ENCODE results near the gene OVAAL.
A peak's percentile ranks its signal among the peaks of the same experiment; 100 is the strongest.

Gene OVAAL

DNA sequence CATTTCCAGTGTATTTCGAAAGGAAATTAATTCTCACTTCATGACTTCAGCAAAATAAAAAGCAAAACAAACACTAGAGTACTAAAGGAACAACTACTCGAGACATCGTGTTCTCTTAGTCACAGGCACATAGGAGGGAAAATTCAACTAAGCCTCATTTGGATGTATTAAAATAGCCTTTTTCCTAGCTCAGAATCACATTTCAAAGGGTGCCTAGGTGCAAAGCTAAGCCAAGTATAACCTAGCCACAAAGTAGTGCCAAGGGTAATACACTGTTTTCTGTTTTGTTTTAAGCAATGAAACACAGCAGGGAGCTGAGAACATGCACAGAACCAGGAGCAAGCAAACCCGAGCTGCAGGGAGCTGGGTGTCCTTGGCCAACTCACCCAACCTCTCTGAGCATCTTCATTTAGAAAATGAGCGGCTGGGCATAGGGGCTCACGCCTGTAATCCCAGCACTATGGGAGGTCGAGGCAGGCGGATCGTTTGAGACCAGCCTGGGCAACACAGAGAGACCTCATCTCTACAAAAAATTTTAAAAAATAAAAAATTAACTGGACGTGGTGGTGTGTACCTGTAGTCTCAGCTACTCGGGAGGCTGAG, 29.8 kb upstream of the OVAAL start:
- no peak overlapping the region for H3K27ac ChIP-seq
- ChIA-PET POLR2A (ENCODE audit: low non-redundant PET) (no interaction called here), CTCF (interaction anchor here (0.7 kb wide), 1 partner anchor 13 kb away, joined by 3 read pairs; no protein-coding TSS in a partner anchor)
- DNase-seq (ENCODE audit: low spot score), result no peak
- no peak for TF ChIP-seq CTCF (conservative IDR thresholded peaks at IDR 0.05; ENCODE audit: low read depth)

- peak overlapping the region; percentile 36; the same call in 1 of the 2 replicates for H3K27ac ChIP-seq
- POLR2A ChIA-PET (ENCODE audit: low non-redundant PET), result no interaction called here
- TF ChIP-seq CTCF (conservative IDR thresholded peaks at IDR 0.05; ENCODE audit: low read depth), result no peak
- CTCF ChIA-PET, result interaction anchor here (0.6 kb wide), 1 partner anchor 10 kb away, joined by 7 read pairs; no protein-coding TSS in a partner anchor
- peak; percentile 38 for DNase-seq (ENCODE audit: low spot score)
Observed at GRCh38 chr1:180530501-180530900, 28.3 kb upstream of the OVAAL start.

DNA sequence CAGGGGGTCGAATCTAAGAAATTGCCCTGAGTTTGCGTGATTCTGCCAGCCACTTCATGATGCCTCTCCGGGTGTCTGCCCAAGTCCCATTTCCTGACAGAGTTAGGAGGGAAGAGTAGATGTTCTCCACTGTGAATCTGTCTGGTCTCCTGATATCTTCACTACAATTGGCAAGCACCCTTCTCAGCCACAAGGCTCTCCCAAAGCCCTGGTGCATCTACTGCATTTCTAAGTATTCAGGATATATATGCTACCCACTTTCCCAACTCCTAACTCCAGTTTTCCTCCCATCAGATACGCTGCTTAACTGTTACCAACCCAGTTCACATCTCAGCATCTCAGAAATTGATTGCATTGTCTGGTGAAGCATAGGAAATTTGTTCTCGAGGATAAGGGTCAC, 25.9 kb upstream of the OVAAL start:
- TF ChIP-seq CTCF (conservative IDR thresholded peaks at IDR 0.05; ENCODE audit: low read depth), result no peak
- POLR2A ChIA-PET (ENCODE audit: low non-redundant PET), result no interaction called here
- DNase-seq (ENCODE audit: low spot score), result no peak
- CTCF ChIA-PET, result interaction anchor here (1.0 kb wide), 1 partner anchor 330 kb away, joined by 3 read pairs; no protein-coding TSS in a partner anchor
- no peak overlapping the region for H3K27ac ChIP-seq

DNA sequence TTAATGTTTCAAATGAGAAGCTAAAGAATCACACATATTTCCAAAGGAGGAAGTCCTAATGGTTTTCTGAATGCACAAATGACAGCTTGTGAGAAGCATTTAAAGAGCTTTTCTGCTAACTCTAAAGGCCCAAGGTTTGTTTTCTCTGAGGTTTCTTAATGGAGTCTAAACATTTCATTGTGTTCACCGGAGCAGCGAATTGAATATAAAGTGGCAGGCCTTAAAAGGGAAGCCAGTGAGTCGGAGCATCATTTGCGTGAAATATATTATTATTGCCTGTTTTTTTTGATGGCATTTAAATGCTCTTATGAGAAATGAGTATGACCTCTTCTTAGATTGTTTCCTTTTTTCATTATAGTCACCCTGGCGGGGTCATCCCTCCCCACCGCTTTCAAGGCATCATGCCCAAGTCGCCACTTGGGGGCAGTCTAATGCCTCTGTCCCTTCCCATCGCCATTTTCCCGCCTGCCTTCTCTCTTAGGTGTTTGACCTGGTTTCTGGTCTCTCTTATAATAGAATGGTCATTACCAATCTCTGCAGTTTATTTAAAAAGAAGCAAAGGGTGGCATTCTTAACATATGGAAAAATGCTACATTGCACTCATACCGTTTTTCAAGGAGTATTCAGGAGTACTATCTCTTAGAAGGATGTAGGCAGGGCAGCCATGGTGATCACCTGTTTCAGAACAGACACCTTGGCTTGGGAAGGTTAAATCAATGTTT, 25.3 kb upstream of the OVAAL start:
- peak; percentile 53 for TF ChIP-seq CTCF (conservative IDR thresholded peaks at IDR 0.05; ENCODE audit: low read depth)
- ChIA-PET CTCF (interaction anchor here (0.7 to 1.0 kb wide), 2 partner anchors 85 to 329 kb away, joined by 3 read pairs; no protein-coding TSS in a partner anchor), POLR2A (ENCODE audit: low non-redundant PET) (no interaction called here)
- no peak overlapping the region for H3K27ac ChIP-seq
- DNase-seq (ENCODE audit: low spot score), result peak; percentile 54

GRCh38 chr1:180534214-180534613, 24.6 kb upstream of the OVAAL start:
- POLR2A ChIA-PET (ENCODE audit: low non-redundant PET), result no interaction called here
- CTCF ChIA-PET, result interaction anchor here (0.7 kb wide), 1 partner anchor 84 kb away, joined by 3 read pairs; no protein-coding TSS in a partner anchor
- no peak overlapping the region for H3K27ac ChIP-seq
- DNase-seq (ENCODE audit: low spot score), result no peak
- no peak for TF ChIP-seq CTCF (conservative IDR thresholded peaks at IDR 0.05; ENCODE audit: low read depth)

DNA sequence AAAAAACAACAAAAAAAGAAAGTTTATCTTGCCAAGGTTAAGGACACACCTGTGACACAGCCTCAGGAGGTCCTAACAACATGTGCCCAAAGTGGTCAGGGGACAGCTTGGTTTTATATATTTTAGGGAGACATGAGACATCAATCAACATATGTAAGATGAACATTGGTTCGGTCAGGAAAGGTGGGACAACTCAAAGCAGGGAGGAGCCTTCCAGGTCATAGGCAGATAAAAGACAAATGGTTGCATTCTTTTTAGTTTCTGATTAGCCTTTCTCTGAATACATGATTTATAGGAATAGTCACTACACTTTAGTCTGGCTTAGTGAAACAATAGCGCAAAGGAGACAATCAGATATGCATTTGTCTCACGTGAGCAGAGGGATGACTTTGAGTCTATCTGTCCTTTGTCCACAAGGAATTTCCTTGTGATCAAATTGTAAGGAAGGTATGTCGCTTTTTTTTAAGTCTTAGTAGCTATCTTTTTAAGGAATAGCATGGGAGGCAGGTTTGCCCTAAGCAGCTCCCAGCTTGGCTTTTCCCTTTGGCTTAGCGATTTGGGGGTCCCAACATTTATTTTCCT, 23.3 kb upstream of the OVAAL start:
- no peak overlapping the region for H3K27ac ChIP-seq
- DNase-seq (ENCODE audit: low spot score), result no peak
- POLR2A ChIA-PET (ENCODE audit: low non-redundant PET), result no interaction called here
- TF ChIP-seq CTCF (conservative IDR thresholded peaks at IDR 0.05; ENCODE audit: low read depth), result no peak
- CTCF ChIA-PET, result no interaction called here

All from RWPE1 (cell line).